HFFc6 (cell line): ENCODE data around the gene ATN1. TPM values are rescaled to one million over a fixed set of nuclear protein-coding genes. Genes with fewer than 3 reads are reported as not detected.

Experiments
- DNase-seq: peaks from one replicate; pipeline ENCODE4 v3.0.0-alpha.2; 2018
- H3K27ac Mint-ChIP-seq: 2 replicates; pipeline ENCODE4 v1.8.0; 2020; ENCODE audit warnings: mild to moderate bottlenecking, mixed read lengths
- H3K27me3 Mint-ChIP-seq: 2 replicates; pipeline ENCODE4 v1.8.0; 2021; ENCODE audit warnings: mild to moderate bottlenecking, moderate library complexity, mixed read lengths; ENCODE audit not compliant: insufficient read depth
- H3K36me3 Mint-ChIP-seq: 2 replicates; pipeline ENCODE4 v1.8.0; 2021; ENCODE audit warnings: low read depth, mixed read lengths
- H3K4me1 Mint-ChIP-seq: 2 replicates; pipeline ENCODE4 v1.8.0; 2020; ENCODE audit warnings: low read depth, mixed read lengths
- H3K4me3 Mint-ChIP-seq: 2 replicates; pipeline ENCODE4 v1.8.0; 2020; ENCODE audit warnings: mild to moderate bottlenecking, moderate library complexity, mixed read lengths
- H3K9me3 Mint-ChIP-seq: 2 replicates; pipeline ENCODE4 v1.8.0; 2020; ENCODE audit warnings: mild to moderate bottlenecking, mixed read lengths
- CTCF ChIP-seq: fragments of 200-600 bp; sonication (generic); IDR thresholded peaks from 2 replicates; pipeline ENCODE4 v1.5.0; 2021; ENCODE audit warnings: antibody characterized with exemption, mild to moderate bottlenecking
- total RNA-seq, 6 experiments: library from RNA; stranded (reverse); fragmentation: NEBNext Ultra II Directional; extraction: Animal tissue kit (Norgen Biotek cat#: 25700); gene quantifications; 2 replicates in 1 of 6; 3 replicates in 5 of 6; pipeline ENCODE4 v1.2.3, GENCODE V29; 2021

The ATN1 gene
- total RNA-seq, 6 experiments from 2014 or later: 96.8 to 120 (median 107) TPM

GRCh38 chr12:6936194-6936635 lies 8.5 kb downstream of the ATN1 start:
- Mint-ChIP-seq H3K4me1 (peaks cover 58% of the 10 kb centered on the region), H3K9me3 (no peaks in the 10 kb centered on the region), H3K27ac (peak overlapping the region; percentile 82), H3K36me3 (peaks cover 48% of the 10 kb centered on the region), H3K27me3 (peaks cover 10% of the 10 kb centered on the region), H3K4me3 (0 out of 2 replicates have a peak overlapping the region, but pooled peaks have one; percentile 28)
- DNase-seq: no peak
- TF ChIP-seq CTCF: no peak

GRCh38 chr12:6936636-6937480 lies 9.1 kb downstream of the ATN1 start:
- H3K27me3 Mint-ChIP-seq: peaks cover 10% of the 10 kb centered on the region
- TF ChIP-seq CTCF: no peak
- peak overlapping the region; percentile 82 for H3K27ac Mint-ChIP-seq
- H3K9me3 Mint-ChIP-seq: no peaks in the 10 kb centered on the region
- peak overlapping the region; percentile 65; the same call in 1 of the 2 replicates for H3K4me3 Mint-ChIP-seq
- DNase-seq: no peak
- peaks cover 55% of the 10 kb centered on the region for H3K4me1 Mint-ChIP-seq
- peaks cover 48% of the 10 kb centered on the region for H3K36me3 Mint-ChIP-seq

GRCh38 chr12:6937481-6938352 lies 10.0 kb downstream of the ATN1 start:
- H3K27me3 Mint-ChIP-seq: peaks cover 10% of the 10 kb centered on the region
- H3K4me3 Mint-ChIP-seq: peak overlapping the region; percentile 65
- H3K27ac Mint-ChIP-seq: peak overlapping the region; percentile 84
- peak; percentile 95 for TF ChIP-seq CTCF
- DNase-seq: peak; percentile 90
- no peaks in the 10 kb centered on the region for H3K9me3 Mint-ChIP-seq
- H3K4me1 Mint-ChIP-seq: peaks cover 55% of the 10 kb centered on the region
- H3K36me3 Mint-ChIP-seq: peaks cover 53% of the 10 kb centered on the region

GRCh38 chr12:6938353-6939190 lies 10.8 kb downstream of the ATN1 start:
- TF ChIP-seq CTCF: peak; percentile 34
- H3K4me3 Mint-ChIP-seq: peak overlapping the region; percentile 65; the same call in 1 of the 2 replicates
- H3K36me3 Mint-ChIP-seq: peaks cover 47% of the 10 kb centered on the region
- no peak for DNase-seq
- peak overlapping the region; percentile 84 for H3K27ac Mint-ChIP-seq
- peaks cover 13% of the 10 kb centered on the region for H3K27me3 Mint-ChIP-seq
- peaks cover 55% of the 10 kb centered on the region for H3K4me1 Mint-ChIP-seq
- H3K9me3 Mint-ChIP-seq: peaks cover 2% of the 10 kb centered on the region; the same call in 1 of the 2 replicates

GRCh38 chr12:6939191-6939540 lies 11.4 kb downstream of the ATN1 start:
- H3K9me3 Mint-ChIP-seq: peaks cover 5% of the 10 kb centered on the region; the same call in 1 of the 2 replicates
- H3K27ac Mint-ChIP-seq: peak overlapping the region; percentile 77
- peaks cover 41% of the 10 kb centered on the region for H3K36me3 Mint-ChIP-seq
- peak overlapping the region; percentile 27; the same call in 1 of the 2 replicates for H3K4me3 Mint-ChIP-seq
- TF ChIP-seq CTCF: no peak
- DNase-seq: no peak
- peaks cover 55% of the 10 kb centered on the region for H3K4me1 Mint-ChIP-seq
- peaks cover 19% of the 10 kb centered on the region for H3K27me3 Mint-ChIP-seq
